OCI-LY7 (cell line): Measurements from ENCODE around the gene UFSP1. TPM values are rescaled to one million over a fixed set of nuclear protein-coding genes. Genes with fewer than 3 reads are reported as not detected.

Source experiments
- BruUV-seq: library from RNA; stranded (reverse); fragments of 400-500 nt; replicated peaks from 2 replicates; lab custom pipeline; 2021; lab: Mats Ljungman, UMichigan
- CTCF ChIA-PET: fragments of 300-600 bp; sonication (Branson Sonifier 250); formaldehyde crosslinking; loops from one replicate; lab custom pipeline; 2022; ENCODE audit warnings: antibody characterized with exemption; ENCODE audit not compliant: unreplicated experiment; lab: Charles Lee
- POLR2A ChIA-PET: fragments of 300-600 bp; sonication (Branson Sonifier 250); formaldehyde crosslinking; loops from one replicate; lab custom pipeline; 2022; ENCODE audit warnings: antibody characterized with exemption; lab: Charles Lee
- DNase-seq: peaks from one replicate; pipeline ENCODE4 v3.0.0-alpha.2; 2015; ENCODE audit warnings: low spot score
- H2AFZ ChIP-seq: fragments of 200-600 bp; sonication (generic), shearing (Covaris generic); 2 replicates; pipeline ENCODE4 v1.6.1; 2014; ENCODE audit warnings: mild to moderate bottlenecking, antibody characterized with exemption, low read length, moderate library complexity
- H3K27ac ChIP-seq: fragments of 200-600 bp; sonication (generic); 2 replicates; pipeline ENCODE4 v1.5.1; 2014; ENCODE audit warnings: mixed run types, low read depth, mild to moderate bottlenecking, moderate library complexity, low read length, inconsistent platforms; ENCODE audit not compliant: poor library complexity, severe bottlenecking
- H3K36me3 ChIP-seq: fragments of 200-600 bp; sonication (generic); 2 replicates; pipeline ENCODE4 v1.6.1; 2014; ENCODE audit warnings: mild to moderate bottlenecking, antibody characterized with exemption, low read length, moderate library complexity, mixed read lengths; ENCODE audit not compliant: insufficient read depth
- H3K4me1 ChIP-seq: fragments of 200-600 bp; sonication (generic); 2 replicates; pipeline ENCODE4 v1.5.1; 2014; ENCODE audit warnings: mild to moderate bottlenecking, low read length; ENCODE audit not compliant: insufficient read depth, poor library complexity, severe bottlenecking
- H3K4me2 ChIP-seq: fragments of 200-600 bp; sonication (generic); 2 replicates; pipeline ENCODE4 v1.6.1; 2014; ENCODE audit warnings: mild to moderate bottlenecking, low read length
- H3K4me3 ChIP-seq: fragments of 200-600 bp; sonication (generic); 2 replicates; pipeline ENCODE4 v1.5.1; 2014; ENCODE audit warnings: mild to moderate bottlenecking, low read depth, low read length; ENCODE audit not compliant: poor library complexity, severe bottlenecking
- H3K79me2 ChIP-seq: fragments of 200-600 bp; sonication (generic); 2 replicates; pipeline ENCODE4 v1.6.1; 2016; ENCODE audit warnings: low read depth, mild to moderate bottlenecking, low read length, moderate library complexity, mixed read lengths; ENCODE audit not compliant: insufficient read depth
- H3K9me2 ChIP-seq: fragments of 200-600 bp; sonication (generic); 2 replicates; pipeline ENCODE4 v1.6.1; 2016; ENCODE audit warnings: mild to moderate bottlenecking, low read length, mixed read lengths; ENCODE audit not compliant: insufficient read depth
- H3K9me3 ChIP-seq: fragments of 200-600 bp; sonication (generic); 2 replicates; pipeline ENCODE4 v1.6.1; 2014; ENCODE audit warnings: mild to moderate bottlenecking, mixed run types, low read length, mixed read lengths
- H4K20me1 ChIP-seq: fragments of 200-600 bp; sonication (generic); 2 replicates; pipeline ENCODE4 v1.6.1; 2014; ENCODE audit warnings: mild to moderate bottlenecking, antibody characterized with exemption, low read length, moderate library complexity, mixed read lengths; ENCODE audit not compliant: insufficient read depth
- EZH2phosphoT487 ChIP-seq: fragments of 200-600 bp; sonication (generic); IDR thresholded peaks from 2 replicates; pipeline ENCODE4 v1.6.1; 2018; ENCODE audit warnings: low read depth, borderline replicate concordance, mild to moderate bottlenecking, mixed run types, antibody characterized with exemption, low read length, moderate library complexity, mixed read lengths
- intact Hi-C: fragments of 100-400 bp; cut with micrococcal nuclease; formaldehyde crosslinking; loops from one replicate; pipeline ENCODE4 v1.10.0; 2022; ENCODE audit not compliant: unreplicated experiment
- total RNA-seq, 2 experiments: library from RNA; depleted of rRNA in 1 of 2; stranded (reverse); fragments of >200 nt in 1 of 2; shearing (Covaris generic) in 1 of 2; gene quantifications; 2 replicates each; pipeline ENCODE4 v1.2.3, GENCODE V29; 2014 to 2022
- TF ChIP-seq, protein P1 (sequence below): fragments of 200-600 bp; sonication (generic); conservative IDR thresholded peaks from 2 replicates; pipeline ENCODE4 v1.5.1; 2014; ENCODE audit warnings: mild to moderate bottlenecking, antibody characterized with exemption, low read length, moderate library complexity, mixed read lengths

The UFSP1 gene
- total RNA-seq, 2 experiments from 2014 or later, result 2.8 to 3.3 TPM

DNA sequence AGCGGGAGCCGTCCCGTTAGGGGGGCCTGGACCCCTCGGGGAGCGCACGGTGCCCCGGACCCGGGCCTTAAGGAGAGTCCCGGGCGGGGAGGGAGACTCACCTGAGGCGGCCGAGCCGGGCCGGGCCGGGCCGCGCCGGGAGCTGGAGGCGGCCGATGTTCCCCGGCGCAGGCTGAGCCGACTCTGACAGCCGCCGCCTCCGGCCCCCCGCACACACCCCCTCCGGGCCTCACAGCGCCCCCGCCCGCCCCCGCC is 6.1 kb upstream of the UFSP1 start, which contains the start of gene ACHE:
ACHE (minus strand) TSS at position 188 of the 255 bp plus-strand sequence. CDS start 1,656 bp downstream, outside the sequence.
- peak within 1 kb of the TSS; percentile 48 for H3K4me3 ChIP-seq
- POLR2A ChIA-PET, result no interaction called here

DNA sequence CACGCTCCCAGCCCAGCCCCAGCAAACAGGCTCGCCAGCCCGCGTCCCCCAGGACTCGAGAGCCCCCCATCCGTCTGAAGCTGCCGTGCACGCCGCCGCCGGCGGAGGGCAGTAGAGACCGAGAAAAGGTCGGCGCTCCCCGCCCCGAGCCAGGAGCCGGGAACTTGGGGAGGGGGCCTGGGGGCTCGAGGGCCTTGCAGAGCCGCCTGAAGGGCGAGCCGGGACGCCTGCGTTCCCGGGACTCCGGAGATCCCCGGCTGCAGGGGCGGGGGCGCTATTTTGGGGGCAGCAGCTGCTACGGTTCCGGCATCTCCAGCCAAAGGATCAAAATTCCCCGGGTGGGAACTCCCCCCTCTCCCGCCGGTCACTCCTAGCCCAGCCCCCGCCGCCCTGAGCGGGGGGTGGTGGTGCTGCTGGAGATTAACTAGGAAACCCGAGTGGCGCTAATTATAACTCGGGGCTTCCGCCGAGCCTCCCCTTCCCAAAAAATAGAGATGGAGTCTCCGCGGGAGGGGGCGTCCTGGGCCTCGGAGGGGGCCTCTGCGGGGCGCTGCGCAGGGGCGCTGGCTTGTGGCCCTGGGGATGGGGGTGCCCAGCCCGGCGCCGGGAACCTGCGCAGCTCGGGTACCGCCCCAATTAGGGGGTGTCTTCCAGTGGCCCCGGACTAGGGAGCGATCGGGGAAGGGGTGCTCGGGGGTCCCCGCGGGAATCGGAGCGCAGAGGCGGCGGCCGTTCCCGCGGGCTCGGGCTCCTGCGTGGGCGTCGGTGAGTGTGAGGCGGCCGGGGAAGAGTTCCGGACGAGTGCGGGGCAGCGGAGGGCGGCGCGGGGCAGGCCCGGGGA is 5.6 kb upstream of the UFSP1 start:
- DNase-seq, result peak; percentile 49
- no peak overlapping the region for H2AFZ ChIP-seq
- peak overlapping the region; percentile 62 for H3K4me2 ChIP-seq
- ChIA-PET CTCF (no interaction called here), POLR2A (no interaction called here)
- H3K9me3 ChIP-seq, result no peaks in the 10 kb centered on the region
- TF ChIP-seq, protein P1, sequence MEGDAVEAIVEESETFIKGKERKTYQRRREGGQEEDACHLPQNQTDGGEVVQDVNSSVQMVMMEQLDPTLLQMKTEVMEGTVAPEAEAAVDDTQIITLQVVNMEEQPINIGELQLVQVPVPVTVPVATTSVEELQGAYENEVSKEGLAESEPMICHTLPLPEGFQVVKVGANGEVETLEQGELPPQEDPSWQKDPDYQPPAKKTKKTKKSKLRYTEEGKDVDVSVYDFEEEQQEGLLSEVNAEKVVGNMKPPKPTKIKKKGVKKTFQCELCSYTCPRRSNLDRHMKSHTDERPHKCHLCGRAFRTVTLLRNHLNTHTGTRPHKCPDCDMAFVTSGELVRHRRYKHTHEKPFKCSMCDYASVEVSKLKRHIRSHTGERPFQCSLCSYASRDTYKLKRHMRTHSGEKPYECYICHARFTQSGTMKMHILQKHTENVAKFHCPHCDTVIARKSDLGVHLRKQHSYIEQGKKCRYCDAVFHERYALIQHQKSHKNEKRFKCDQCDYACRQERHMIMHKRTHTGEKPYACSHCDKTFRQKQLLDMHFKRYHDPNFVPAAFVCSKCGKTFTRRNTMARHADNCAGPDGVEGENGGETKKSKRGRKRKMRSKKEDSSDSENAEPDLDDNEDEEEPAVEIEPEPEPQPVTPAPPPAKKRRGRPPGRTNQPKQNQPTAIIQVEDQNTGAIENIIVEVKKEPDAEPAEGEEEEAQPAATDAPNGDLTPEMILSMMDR, result peak; percentile 85
- no peak for TF ChIP-seq EZH2phosphoT487
- BruUV-seq, result no TSS peak
- H3K27ac ChIP-seq, result no peak overlapping the region
- intact Hi-C loops, result loop anchor here (2.0 to 5.0 kb wide), 2 partner anchors 182 to 244 kb away; no protein-coding TSS in a partner anchor
- H3K79me2 ChIP-seq, result no peaks in the 10 kb centered on the region
- no peaks in the 10 kb centered on the region for H3K9me2 ChIP-seq
- peaks cover 12% of the 10 kb centered on the region for H3K4me1 ChIP-seq
- H3K36me3 ChIP-seq, result no peaks in the 10 kb centered on the region
- peak overlapping the region; percentile 48 for H3K4me3 ChIP-seq
- H4K20me1 ChIP-seq, result no peaks in the 10 kb centered on the region

More for the DNA sequence above, 6.1 kb upstream of the UFSP1 start, which contains the start of gene ACHE:
- peaks cover 7% of the 10 kb centered on the region for H3K4me1 ChIP-seq
- no peak within 1 kb of the TSS for H2AFZ ChIP-seq
- H3K9me2 ChIP-seq, result no peaks in the 10 kb centered on the region
- peak within 1 kb of the TSS; percentile 62 for H3K4me2 ChIP-seq
- H3K9me3 ChIP-seq, result no peaks in the 10 kb centered on the region
- CTCF ChIA-PET, result no interaction called here
- TF ChIP-seq, protein P1, result no peak
- TF ChIP-seq EZH2phosphoT487, result no peak
- H4K20me1 ChIP-seq, result no peaks in the 10 kb centered on the region
- intact Hi-C loops, result loop anchor here (2.0 to 5.0 kb wide), 2 partner anchors 182 to 243 kb away; no protein-coding TSS in a partner anchor
- no peaks in the 10 kb centered on the region for H3K79me2 ChIP-seq
- BruUV-seq, result no TSS peak
- no peaks in the 10 kb centered on the region for H3K36me3 ChIP-seq
- no peak within 1 kb of the TSS for H3K27ac ChIP-seq
- DNase-seq, result no peak
